Erythroblast (primary cell): ENCODE data around the gene RNF144A.
"Not testable (repeated sequence)": the region's sequence is repeated elsewhere in the genome, so short reads cannot be mapped to it uniquely, and the experiment has no call there.

ENCODE experiments used
- DNase-seq, 2 experiments: peaks; one replicate each; lab custom pipeline; 2025; lab: John Stamatoyannopoulos, UW
- GATA1 ChIP-seq: IDR thresholded peaks from 2 replicates; pipeline ENCODE4 v1.6.1; 2011; ENCODE audit warnings: low read depth, mild to moderate bottlenecking, control low read depth, low read length, moderate library complexity
- POLR2A ChIP-seq: IDR thresholded peaks from 2 replicates; pipeline ENCODE4 v1.6.1; 2011; ENCODE audit warnings: mild to moderate bottlenecking, low read length

Gene RNF144A

DNA sequence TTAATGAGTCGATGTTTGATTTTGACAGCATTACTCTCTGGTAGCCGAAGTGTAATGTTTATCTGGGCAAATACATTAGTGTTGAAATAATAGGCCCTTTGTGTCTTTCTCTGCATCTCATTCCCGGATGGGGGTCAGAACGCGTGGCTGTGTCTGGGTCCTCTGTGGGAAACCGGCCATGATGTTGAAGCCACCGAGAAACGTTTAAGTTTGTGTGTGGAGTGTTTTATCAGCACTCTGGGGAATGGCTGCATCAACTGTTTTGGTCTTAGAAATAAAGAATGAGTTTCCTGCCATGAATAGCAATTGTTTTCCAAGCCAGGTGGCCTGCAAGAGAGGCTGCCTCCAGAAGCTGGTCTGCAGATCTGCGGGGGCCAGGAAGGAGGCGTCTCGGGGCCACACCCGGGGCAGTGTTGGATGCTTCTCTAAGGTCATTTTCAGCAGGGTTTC, 69.7 kb downstream of the RNF144A start:
- DNase-seq = no peak
- TF ChIP-seq GATA1 = no peak
- TF ChIP-seq POLR2A = no peak

DNA sequence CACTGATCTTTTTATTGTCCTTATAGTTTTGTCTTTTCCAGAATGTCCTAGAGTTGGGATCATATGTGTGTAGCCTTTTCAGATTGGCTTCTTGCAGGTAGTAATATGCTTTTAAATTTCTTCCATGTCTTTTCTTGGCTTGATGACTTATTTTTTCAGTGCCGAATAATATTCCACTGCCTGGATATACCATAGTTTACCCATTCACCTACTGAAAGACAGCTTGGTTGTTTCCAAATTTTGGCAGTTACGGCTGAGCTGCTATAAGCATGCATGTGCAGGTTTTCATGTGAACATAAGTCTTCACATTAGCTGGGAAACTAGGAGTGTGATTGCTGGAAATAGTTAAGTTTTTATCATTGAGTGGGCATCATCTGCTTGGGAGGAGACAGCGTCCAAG, 73.7 kb downstream of the RNF144A start:
- DNase-seq = no peak
- TF ChIP-seq GATA1 (no peak), POLR2A (no peak)

DNA sequence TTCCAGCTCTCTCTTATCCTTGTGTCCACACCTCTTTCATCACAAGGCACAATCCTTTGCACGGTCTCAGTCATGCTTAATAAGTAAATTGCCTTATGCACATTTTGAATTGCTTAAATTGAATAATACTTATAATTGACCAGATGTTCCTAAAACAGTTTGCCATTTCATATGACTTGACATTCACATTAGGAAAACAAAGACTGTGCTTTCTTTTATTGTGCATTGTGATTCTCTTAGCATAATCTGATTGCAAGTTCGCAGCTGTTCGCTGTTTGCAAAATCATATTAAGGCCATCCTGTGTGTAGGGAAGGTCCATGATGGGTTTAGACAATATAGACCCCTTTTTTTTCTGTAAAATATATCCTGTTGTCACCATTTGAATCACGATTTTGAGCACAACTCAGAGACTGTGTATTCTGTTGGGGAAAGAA, 75.6 kb downstream of the RNF144A start:
- no peak for TF ChIP-seq GATA1
- DNase-seq = no peak

DNA sequence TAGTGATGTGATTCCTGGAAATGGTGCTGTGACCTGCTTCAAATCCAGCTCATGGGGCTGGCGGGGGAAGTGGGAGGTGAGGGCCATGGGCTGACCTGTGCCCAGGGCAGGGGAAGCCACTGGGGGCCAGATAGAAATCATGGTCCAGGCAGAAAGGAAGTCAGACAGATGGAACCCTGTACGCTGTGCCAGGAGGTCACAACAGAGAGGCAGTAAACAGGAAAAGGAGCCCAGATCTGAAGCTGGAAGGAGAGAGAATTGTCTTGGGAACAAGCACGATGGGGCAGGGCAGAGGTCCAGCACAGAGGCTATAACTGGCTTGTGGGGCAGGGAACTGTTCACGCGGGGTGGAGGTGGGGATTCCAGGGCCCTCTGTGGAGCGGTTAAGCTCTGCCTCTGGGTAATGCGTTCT, 76.0 kb downstream of the RNF144A start:
- TF ChIP-seq GATA1 = no peak
- TF ChIP-seq POLR2A = no peak
- no peak for DNase-seq

DNA sequence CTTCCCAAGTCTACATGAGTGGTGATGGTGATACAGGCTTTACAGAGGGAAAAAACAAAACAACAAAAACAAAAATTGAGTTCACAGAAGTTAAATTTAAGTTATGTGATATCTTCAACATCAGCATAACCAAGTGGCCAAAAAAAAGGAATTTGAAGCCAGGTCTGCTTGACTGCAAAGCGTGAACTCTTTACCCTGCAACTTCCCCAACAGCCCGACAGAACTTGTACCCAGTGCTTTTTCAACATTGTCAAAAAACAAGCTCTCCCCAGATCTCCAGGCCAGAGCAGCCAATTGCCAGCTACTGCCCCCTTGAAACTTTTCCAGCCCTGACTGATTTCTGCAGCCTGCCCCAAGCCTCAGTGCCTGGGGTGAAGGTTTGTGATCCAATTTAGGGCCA, 76.7 kb downstream of the RNF144A start:
- no peak for DNase-seq
- TF ChIP-seq GATA1 (no peak), POLR2A (no peak)

DNA sequence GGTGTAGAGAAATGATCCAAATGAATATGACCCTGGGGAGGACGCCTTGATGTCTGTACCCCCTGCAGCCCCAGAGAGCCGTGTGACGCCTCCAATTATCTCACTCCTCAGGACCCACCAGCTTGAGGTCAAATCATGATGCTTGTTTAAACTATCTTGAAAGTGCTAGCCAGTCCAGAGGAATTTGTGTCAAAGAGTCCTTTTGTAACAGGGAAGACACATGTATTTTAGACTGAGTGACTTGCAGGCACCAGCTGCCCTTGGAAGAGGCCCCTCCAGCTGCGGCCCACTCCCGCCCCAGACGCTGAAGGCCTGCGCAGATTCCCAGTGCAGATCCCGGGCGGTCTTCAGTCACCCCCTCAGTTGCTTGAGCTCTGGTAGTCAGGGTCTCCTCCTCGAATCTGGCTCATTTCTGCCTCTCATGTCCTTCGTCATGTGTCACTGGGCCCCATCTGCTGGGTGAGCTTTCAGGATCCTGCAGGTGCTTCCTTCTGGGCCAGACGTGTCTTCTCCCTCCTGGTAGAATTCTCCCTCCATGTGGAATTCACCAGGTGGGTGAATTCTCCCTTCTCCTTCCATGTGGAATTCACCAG, 77.4 kb downstream of the RNF144A start:
- no peak for DNase-seq
- no peak for TF ChIP-seq POLR2A
- TF ChIP-seq GATA1 = no peak

DNA sequence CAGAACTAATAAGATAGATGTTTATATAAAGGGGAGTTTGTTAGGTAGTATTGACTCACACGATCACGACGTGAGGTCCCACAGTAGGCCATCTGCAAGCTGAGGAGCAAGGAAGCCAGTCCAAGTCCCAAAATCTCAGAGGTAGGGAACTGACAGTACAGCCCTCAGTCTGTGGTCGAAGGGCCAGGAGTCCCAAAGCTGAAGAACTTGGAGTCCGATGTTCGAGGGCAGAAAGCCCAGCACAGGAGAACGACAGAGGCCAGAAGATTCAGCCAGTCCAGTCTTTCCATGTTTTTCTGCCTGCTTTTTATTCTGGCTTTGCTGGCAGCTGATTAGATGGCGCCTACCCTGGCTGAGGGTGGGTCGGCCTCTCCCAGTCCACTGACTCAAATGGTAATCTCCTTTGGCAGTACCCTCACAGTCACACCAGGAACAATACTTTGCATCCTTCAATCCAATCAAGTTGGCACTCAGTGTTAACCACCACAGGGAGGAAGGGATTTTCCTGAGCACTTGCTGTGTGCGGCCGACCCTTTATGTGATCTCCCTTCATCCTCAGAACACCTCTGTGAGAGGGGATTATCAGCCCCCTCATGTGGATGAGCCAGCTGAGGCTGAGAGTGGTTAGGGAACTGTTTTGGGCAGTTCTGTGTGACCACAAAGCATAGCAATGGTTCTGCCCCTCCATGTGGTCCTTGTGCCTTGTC, 78.3 kb downstream of the RNF144A start:
- TF ChIP-seq POLR2A = no peak
- TF ChIP-seq GATA1 = no peak
- no peak for DNase-seq

DNA sequence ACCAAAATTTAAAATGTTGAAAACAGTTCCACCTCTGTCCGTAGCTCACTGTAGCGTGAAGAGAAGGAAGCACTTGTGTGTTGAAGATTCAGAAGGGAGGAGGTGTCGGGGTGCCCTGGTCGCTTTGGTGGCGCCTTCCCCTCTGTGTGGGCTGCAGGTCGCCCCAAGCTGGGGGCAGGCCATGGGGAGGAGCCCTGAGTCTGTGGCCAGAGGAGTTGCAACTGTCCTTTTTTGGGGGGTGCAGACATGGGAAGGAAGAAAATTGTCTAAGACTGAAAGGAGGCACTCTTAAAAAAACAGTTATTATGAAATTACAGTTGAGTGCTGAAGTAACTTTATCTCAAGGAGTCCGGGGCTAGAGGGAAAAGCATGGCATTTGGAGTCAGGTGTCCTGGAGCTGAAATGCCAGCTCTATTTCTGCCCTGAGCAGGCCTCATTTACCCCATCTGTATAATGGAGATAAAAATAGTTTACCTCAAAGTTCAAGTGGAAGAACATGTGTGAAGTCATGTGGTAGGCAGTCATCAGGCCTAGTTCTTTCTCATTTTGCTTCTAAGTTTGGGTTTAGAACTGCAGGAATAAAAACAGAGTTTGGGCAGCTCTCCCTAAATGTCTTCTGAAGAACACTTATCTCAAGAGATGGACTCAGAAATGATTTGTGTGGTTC, 82.1 kb downstream of the RNF144A start:
- TF ChIP-seq POLR2A (no peak), GATA1 (no peak)
- no peak for DNase-seq

DNA sequence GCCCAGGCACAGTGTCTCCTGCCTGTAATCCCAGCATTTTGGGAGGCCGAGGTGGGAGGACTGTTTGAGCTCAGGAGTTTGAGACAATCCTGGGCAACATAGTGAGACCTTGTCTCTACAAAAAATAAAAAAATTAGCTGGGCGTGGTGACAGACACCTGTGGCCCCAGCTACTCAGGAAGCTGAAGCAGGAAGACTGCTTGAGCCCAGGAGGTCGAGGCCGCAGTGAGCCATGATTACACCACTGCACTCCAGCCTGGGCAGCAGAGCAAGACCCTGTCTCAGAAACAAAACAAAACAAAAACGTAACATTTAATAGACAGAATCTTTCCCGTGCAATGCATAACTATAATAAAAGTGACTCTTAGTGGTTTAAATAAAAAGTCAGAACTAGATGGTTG, 84.2 kb downstream of the RNF144A start:
- DNase-seq = not testable (repeated sequence)

DNA sequence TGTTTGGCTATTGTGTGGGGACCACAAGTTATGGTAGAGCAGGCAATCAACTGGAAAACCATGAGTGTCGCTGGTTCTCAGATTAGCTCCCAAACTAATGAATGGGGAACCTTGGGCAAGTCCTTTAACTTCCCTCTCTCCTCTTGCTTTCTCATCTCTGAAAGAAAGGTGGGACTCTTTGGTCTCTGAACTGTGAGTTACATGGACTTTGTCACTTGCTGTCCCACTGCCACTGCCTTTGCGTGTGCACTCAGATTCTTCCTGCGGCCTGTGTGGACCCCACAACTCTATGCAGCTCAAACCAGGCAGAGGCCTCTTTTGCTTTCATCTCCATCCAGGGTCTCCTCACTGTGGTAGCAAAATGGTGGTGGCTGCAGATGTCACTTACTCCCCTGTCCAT, 86.7 kb downstream of the RNF144A start:
- TF ChIP-seq POLR2A = no peak
- no peak for TF ChIP-seq GATA1
- no peak for DNase-seq

DNA sequence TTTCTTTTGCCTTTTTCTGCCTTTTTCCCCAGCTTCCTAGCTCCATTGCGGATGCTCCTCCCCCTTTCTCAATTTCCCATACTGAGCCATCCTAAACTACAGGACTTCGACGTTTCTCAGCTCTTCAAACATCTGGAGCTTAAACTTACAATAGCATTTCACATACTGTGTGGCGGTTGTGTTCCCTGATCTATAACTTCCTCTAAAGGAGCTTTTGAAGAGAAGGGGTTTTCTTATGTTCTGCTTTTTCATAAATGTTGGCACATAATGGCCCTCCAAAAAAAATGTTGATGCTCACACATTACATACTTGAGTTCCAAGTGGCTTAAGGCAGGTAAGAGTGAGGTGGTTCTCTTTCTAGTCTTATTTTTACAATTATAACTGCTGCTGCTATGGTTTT, 87.4 kb downstream of the RNF144A start:
- DNase-seq = no peak
- no peak for TF ChIP-seq GATA1
- no peak for TF ChIP-seq POLR2A

DNA sequence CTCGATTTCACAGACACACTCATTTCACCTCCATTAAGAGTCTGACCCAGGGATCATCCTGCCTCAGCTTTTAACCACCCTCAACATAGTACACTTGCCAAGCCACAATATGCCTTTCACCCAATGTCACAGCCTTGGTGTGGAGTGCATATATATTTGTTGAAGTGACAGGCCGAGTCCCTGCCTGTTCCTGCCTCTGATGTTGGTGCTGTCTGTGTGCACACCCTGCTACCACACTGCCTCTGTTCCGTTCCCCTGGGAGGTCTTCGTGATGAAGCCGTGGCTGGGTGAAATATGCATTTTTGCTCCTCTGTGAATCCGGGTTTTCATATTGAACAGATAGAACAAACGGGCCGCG, 90.3 kb downstream of the RNF144A start:
- TF ChIP-seq POLR2A = no peak
- DNase-seq = no peak

DNA sequence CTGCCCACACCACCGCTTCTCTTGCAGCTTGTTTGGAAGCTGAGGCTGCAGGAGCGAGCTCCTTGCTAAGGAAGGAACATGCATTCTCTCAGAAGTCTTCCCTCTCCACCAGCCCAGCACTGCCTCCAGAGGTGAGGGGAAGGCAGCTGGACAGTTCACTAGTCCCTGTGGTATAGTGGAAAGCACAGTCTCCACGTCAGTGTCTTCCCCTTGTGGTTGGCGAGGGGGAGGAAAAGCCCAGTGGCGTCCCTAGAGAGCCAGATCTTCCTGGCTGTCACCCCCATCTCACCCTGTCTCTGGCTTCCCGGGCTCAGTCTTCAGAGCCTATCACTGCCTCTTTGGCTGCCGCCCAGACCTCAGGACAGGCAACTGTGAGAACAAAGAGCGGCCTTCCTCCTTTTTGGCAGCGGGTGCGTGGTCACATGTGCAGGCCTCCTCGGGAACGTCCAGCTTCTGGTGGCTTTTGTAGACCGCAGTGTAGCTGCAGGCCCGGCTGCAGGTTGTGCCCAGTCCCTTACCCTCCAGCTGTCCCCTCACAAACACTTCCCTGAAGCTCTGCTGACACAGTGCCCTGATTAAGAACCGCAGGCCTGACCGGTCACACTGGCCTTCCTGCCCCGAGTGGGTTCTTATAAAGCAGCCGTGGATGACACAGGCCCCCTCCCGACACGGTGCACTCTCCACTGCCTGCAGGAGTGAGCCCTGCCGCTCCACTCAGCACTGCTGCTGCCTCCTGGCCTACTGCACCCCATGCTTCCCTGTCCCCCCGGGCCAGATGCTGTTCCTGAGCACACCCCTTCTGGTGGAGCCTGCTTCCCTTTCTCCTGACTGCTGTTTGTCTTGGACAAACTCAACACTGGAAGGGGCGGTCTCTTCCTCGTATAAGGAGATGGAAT, 90.9 kb downstream of the RNF144A start:
- peak; percentile 55 to 75 for DNase-seq
- TF ChIP-seq POLR2A (no peak), GATA1 (no peak)

DNA sequence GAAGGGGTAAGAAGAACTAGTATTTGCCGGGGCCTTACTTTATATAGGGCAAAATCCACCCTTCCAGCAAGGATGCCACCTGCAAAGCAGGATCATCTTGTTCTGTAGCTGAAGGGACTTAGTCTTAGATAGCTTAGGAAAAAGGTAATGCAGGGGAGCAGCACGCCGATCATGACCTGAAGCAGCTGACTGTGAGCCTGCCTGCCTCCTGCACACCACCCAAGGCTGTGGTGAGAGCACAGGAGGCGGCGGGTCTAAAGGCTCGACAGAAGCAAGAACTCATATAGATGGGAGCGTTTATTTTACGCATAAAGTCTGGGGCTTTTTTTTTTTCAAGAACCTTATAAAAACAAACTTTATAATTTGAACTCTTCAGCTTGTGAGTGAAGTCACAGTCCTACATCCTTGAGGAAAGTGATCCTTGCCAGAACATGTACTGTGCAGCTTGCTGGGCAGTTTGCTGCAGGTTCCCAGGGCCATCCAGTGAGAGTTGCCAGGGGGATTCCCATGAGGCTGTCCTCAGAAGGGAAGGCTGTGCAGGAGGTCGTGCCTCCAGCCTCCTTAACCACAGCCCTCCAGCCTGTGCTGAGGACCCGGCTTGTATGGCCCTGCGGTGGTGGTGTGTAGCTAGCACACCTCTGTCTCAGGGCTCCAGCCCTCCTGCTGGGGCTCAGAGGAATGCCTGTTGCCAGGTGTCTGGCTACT, 92.1 kb downstream of the RNF144A start:
- no peak for DNase-seq
- TF ChIP-seq GATA1 (no peak), POLR2A (no peak)
